K562 (cell line): ENCODE results near the gene CYTH1. TPM values are rescaled to one million over a fixed set of nuclear protein-coding genes. Genes with fewer than 3 reads are reported as not detected.
A peak's percentile ranks its signal among the peaks of the same experiment; 100 is the strongest.

Experiments
- ATAC-seq: fragments of 200-7000 bp; cut with Tn5 transposase; 3 replicates; pipeline ENCODE4 v1.9.1; 2020; ENCODE audit warnings: moderate library complexity
- BruUV-seq: library from RNA; stranded (reverse); fragments of 400-500 nt; replicated peaks from 2 replicates; lab custom pipeline; 2021; lab: Mats Ljungman, UMichigan
- CTCF ChIA-PET: fragments of 300-600 bp; formaldehyde crosslinking; extraction: SDS; loops from one replicate; lab custom pipeline; 2021; ENCODE audit warnings: low intra/inter-chr PET ratio; lab: Yijun Ruan, JAX
- POLR2A ChIA-PET: fragments of 300-600, 350-650 bp; sonication (Branson Sonifier 250); formaldehyde crosslinking; extraction: SDS; loops from one replicate; lab custom pipeline; 2021; ENCODE audit warnings: antibody characterized with exemption, inconsistent platforms; lab: Yijun Ruan, JAX
- DNase-seq, 4 experiments: peaks; one replicate each; pipeline versions ENCODE4 v3.0.0 to v3.0.0-alpha.2; 2011 to 2018; ENCODE audit warnings: low spot score in 3 of 4, mixed read lengths in 3 of 4; ENCODE audit errors: extremely low read depth in 1 of 4
- FAIRE-seq: peaks from 2 replicates; lab custom pipeline; 2011; peaks lifted over from hg19 to GRCh38; lab: Jason Lieb, UNC
- H2AFZ ChIP-seq: 2 replicates; pipeline ENCODE4 v1.6.0; 2011; ENCODE audit warnings: low read depth, low read length, control low read depth, inconsistent platforms
- H3K27ac ChIP-seq: fragments of 200-600 bp; 3 replicates; pipeline ENCODE4 v1.8.0; 2011; ENCODE audit warnings: low read depth, mild to moderate bottlenecking, control low read depth, inconsistent platforms, low read length, moderate library complexity, mixed read lengths; ENCODE audit errors: extremely low read depth
- H3K27me3 ChIP-seq, 2 experiments: fragments of 300-600 bp in 1 of 2; 2 replicates in 1 of 2; 3 replicates in 1 of 2; pipeline versions ENCODE4 v1.6.0 to v1.8.0; 2011; ENCODE audit warnings: inconsistent platforms in 2 of 2, low read length in 2 of 2, mild to moderate bottlenecking in 1 of 2, mixed read lengths in 1 of 2, moderate library complexity in 1 of 2; ENCODE audit not compliant: control insufficient read depth in 2 of 2, insufficient read depth in 2 of 2
- H3K36me3 ChIP-seq: fragments of 300-600 bp; 3 replicates; pipeline ENCODE4 v1.8.0; 2011; ENCODE audit warnings: mild to moderate bottlenecking, low read length, inconsistent platforms; ENCODE audit not compliant: control insufficient read depth, insufficient read depth
- H3K4me1 ChIP-seq, 2 experiments: fragments of 200-600 bp in 1 of 2; replicated peaks in 1 of 2; 2 replicates in 1 of 2; 3 replicates in 1 of 2; pipeline versions ENCODE4 v1.5.1 to v1.8.0; 2011; ENCODE audit warnings: inconsistent platforms in 2 of 2, low read length in 2 of 2, mild to moderate bottlenecking in 1 of 2, mixed read lengths in 1 of 2, moderate library complexity in 1 of 2; ENCODE audit not compliant: control insufficient read depth in 2 of 2, insufficient read depth in 2 of 2
- H3K4me2 ChIP-seq: 2 replicates; pipeline ENCODE4 v1.6.1; 2011; ENCODE audit warnings: low read length, control low read depth, inconsistent platforms, mixed read lengths; ENCODE audit not compliant: insufficient read depth
- H3K4me3 ChIP-seq: fragments of 200-600 bp; sonication (generic), shearing (Covaris generic); 2 replicates; pipeline ENCODE4 v1.5.1; 2016; ENCODE audit warnings: control low read depth, inconsistent platforms
- H3K79me2 ChIP-seq: fragments of 200-600 bp; 3 replicates; pipeline ENCODE4 v1.8.0; 2011; ENCODE audit warnings: low read length, inconsistent platforms; ENCODE audit not compliant: control insufficient read depth, insufficient read depth
- H3K9ac ChIP-seq, 2 experiments: 2 replicates each; pipeline versions ENCODE4 v1.6.0 to v1.6.1; 2011; ENCODE audit warnings: low read depth in 2 of 2, low read length in 2 of 2, control low read depth in 1 of 2, inconsistent platforms in 1 of 2, mild to moderate bottlenecking in 1 of 2, mixed read lengths in 1 of 2; ENCODE audit not compliant: insufficient read depth in 1 of 2
- H3K9me1 ChIP-seq: one replicate; pipeline ENCODE4 v1.6.0; 2011; ENCODE audit warnings: inconsistent platforms, mild to moderate bottlenecking, low read length, moderate library complexity; ENCODE audit not compliant: control insufficient read depth, insufficient read depth
- H3K9me3 ChIP-seq: replicated peaks from 2 replicates; pipeline ENCODE4 v1.5.1; 2011; ENCODE audit warnings: low read depth, low read length, inconsistent platforms; ENCODE audit not compliant: control insufficient read depth, insufficient read depth
- H4K20me1 ChIP-seq: replicated peaks from 2 replicates; pipeline ENCODE4 v1.6.1; 2011; ENCODE audit warnings: low read length, inconsistent platforms, mixed read lengths; ENCODE audit not compliant: control insufficient read depth, insufficient read depth
- BDP1 ChIP-seq: IDR thresholded peaks from 3 replicates; pipeline ENCODE4 v1.6.1; 2011; ENCODE audit not compliant: insufficient read length, insufficient read depth
- HMG20A ChIP-seq: fragments of 450-650 bp; formaldehyde crosslinking; conservative IDR thresholded peaks from 2 replicates; pipeline ENCODE4 v1.4.0; 2020; ENCODE audit warnings: mild to moderate bottlenecking, mixed read lengths
- LCOR ChIP-seq: sonication (generic); formaldehyde crosslinking; IDR thresholded peaks from 2 replicates; pipeline ENCODE4 v1.8.0; 2022; ENCODE audit warnings: mild to moderate bottlenecking, missing genetic modification reagents
- MAFK ChIP-seq: IDR thresholded peaks from 2 replicates; pipeline ENCODE4 v1.6.1; 2011; ENCODE audit warnings: low read length, improper control_type of control experiment
- SMARCC2 ChIP-seq: fragments of 450-650 bp; IDR thresholded peaks from 2 replicates; pipeline ENCODE4 v1.6.1; 2017; ENCODE audit warnings: antibody characterized with exemption, moderate library complexity, mild to moderate bottlenecking, low read depth
- ZBTB26 ChIP-seq: fragments of 450-650 bp; formaldehyde crosslinking; IDR thresholded peaks from 2 replicates; pipeline ENCODE4 v1.4.0; 2022; ENCODE audit warnings: missing genetic modification characterization
- ZNF407 ChIP-seq: fragments of 450-650 bp; IDR thresholded peaks from 2 replicates; pipeline ENCODE4 v1.6.1; 2016; ENCODE audit warnings: low read depth
- WGBS: fragments of 100-300 bp; shearing (Covaris generic); methylation state at CpG from one replicate; pipeline ENCODE4 v1.1.6; 2016; ENCODE audit warnings: low coverage, mixed read lengths; ENCODE audit not compliant: insufficient coverage; ENCODE audit errors: missing lambda C conversion rate; 5-methylcytosine and 5-hydroxymethylcytosine counted together
- in situ Hi-C: fragments of 300-500 bp; cut with MboI; formaldehyde crosslinking; loops from 4 replicates; pipeline ENCODE4 v1.15.0; 2018; ENCODE audit warnings: inconsistent platforms, mixed read lengths
- intact Hi-C: fragments of 100-400 bp; cut with micrococcal nuclease; formaldehyde crosslinking; loops from 2 replicates; pipeline ENCODE4 v1.14.2; 2022
- polyA plus RNA-seq, 8 experiments: library from polyadenylated mRNA; depleted of rRNA in 4 of 8; stranded (reverse) in 5 of 8; unstranded in 3 of 8; fragments of >200 nt; fragmentation: Nextera tagmentation in 2 of 8; fragmentation: Illumina TruSeq in 1 of 8; extraction: Ambion mirVana in 2 of 8; extraction: Trizol in 1 of 8; gene quantifications; 2 replicates each; pipeline versions ENCODE4 v1.2.1 to v1.2.3, GENCODE V29; 2011 to 2014; ENCODE audit warnings: inconsistent platforms in 1 of 8, missing spikeins in 1 of 8
- total RNA-seq, 7 experiments: library from RNA; depleted of rRNA in 6 of 7; stranded (reverse); fragments of >200 nt in 6 of 7; fragmentation: Illumina TruSeq in 2 of 7; extraction: Trizol in 2 of 7; gene quantifications; 2 replicates each; pipeline versions ENCODE4 v1.2.1 to v1.2.3, GENCODE V29; 2011 to 2021; ENCODE audit warnings: low replicate concordance in 1 of 7

CYTH1 gene
- total and polyA plus RNA-seq, 9 of the 15 experiments (the other 6 are each of a cell fraction or from before 2014, with no cell fraction given) = 0.52 to 27.7 (median 16.8) TPM

- WGBS = 89% methylated on average over 2 of the region's 2 CpGs
- intact Hi-C loops = no loop called here
- no peak for DNase-seq
Observed at GRCh38 chr17:78774453-78774852, 7.6 kb downstream of the CYTH1 start.

GRCh38 chr17:78771758-78772382 is 10.2 kb downstream of the CYTH1 start:
- no peak overlapping the region for H3K9ac ChIP-seq
- 89% methylated on average over 6 of the region's 6 CpGs for WGBS
- no peak for ATAC-seq
- POLR2A ChIA-PET = interaction anchor here (1.2 kb wide), 1 partner anchor 8 kb away, joined by 3 read pairs; no protein-coding TSS in a partner anchor
- H4K20me1 ChIP-seq = 0 out of 2 replicates have a peak, but pooled peaks cover 11% of the 10 kb centered on the region
- intact Hi-C loops = no loop called here
- no peaks in the 10 kb centered on the region for H3K9me1 ChIP-seq
- H3K4me1 ChIP-seq = peaks cover 0 to 4% of the 10 kb centered on the region in 2 experiments; a peak in 2 of 5 replicates
- no peaks in the 10 kb centered on the region for H3K27me3 ChIP-seq
- H3K9me3 ChIP-seq = no peaks in the 10 kb centered on the region
- H3K79me2 ChIP-seq = peaks cover 48% of the 10 kb centered on the region
- no peak overlapping the region for H3K27ac ChIP-seq
- H3K36me3 ChIP-seq = no peaks in the 10 kb centered on the region
- FAIRE-seq = no peak
- no peak overlapping the region for H3K4me2 ChIP-seq
- DNase-seq = no peak
- CTCF ChIA-PET = no interaction called here
- BruUV-seq = no TSS peak
- H2AFZ ChIP-seq = no peak overlapping the region
- in situ Hi-C loops = no loop called here
- H3K4me3 ChIP-seq = no peak overlapping the region
- no peak for TF ChIP-seq ZNF407
- TF ChIP-seq LCOR (CRISPR knock-in tag) = no peak
- no peak for TF ChIP-seq ZBTB26 (CRISPR knock-in tag)

More at GRCh38 chr17:78774453-78774852, 7.6 kb downstream of the CYTH1 start:
- no peak for TF ChIP-seq HMG20A (CRISPR knock-in tag)
- TF ChIP-seq MAFK = no peak
- TF ChIP-seq SMARCC2 = no peak
- TF ChIP-seq BDP1 = no peak
- no peaks in the 10 kb centered on the region for H3K9me1 ChIP-seq
- H3K4me3 ChIP-seq = no peak overlapping the region
- peaks cover 0 to 4% of the 10 kb centered on the region in 2 experiments; a peak in 3 of 5 replicates for H3K4me1 ChIP-seq
- H3K79me2 ChIP-seq = peaks cover 47% of the 10 kb centered on the region
- no peak overlapping the region for H3K4me2 ChIP-seq
- ChIA-PET CTCF (no interaction called here), POLR2A (interaction anchor here (1.1 kb wide), 1 partner anchor 10 kb away, joined by 3 read pairs; no protein-coding TSS in a partner anchor)
- H3K27me3 ChIP-seq = no peaks in the 10 kb centered on the region
- H3K9me3 ChIP-seq = no peaks in the 10 kb centered on the region
- peaks cover 1% of the 10 kb centered on the region; the same call in 1 of the 3 replicates for H3K36me3 ChIP-seq
- 0 out of 2 replicates have a peak, but pooled peaks cover under 1% of the 10 kb centered on the region for H4K20me1 ChIP-seq
- ATAC-seq = peak; percentile 21; the same call in 1 of the 3 replicates
- H3K9ac ChIP-seq = no peak overlapping the region
- BruUV-seq = no TSS peak
- H2AFZ ChIP-seq = no peak overlapping the region
- in situ Hi-C loops = no loop called here
- no peak overlapping the region for H3K27ac ChIP-seq
- FAIRE-seq = no peak
